ENCODE data around the gene MAB21L4.

Gene MAB21L4

GRCh38 chr2:240925191-240925567 lies 29.2 kb upstream of the MAB21L4 start:
- DNase-seq, result no peak

GRCh38 chr2:240922982-240923537 lies 27.1 kb upstream of the MAB21L4 start:
- peak; percentile 82 for DNase-seq

GRCh38 chr2:240922245-240922981 lies 26.5 kb upstream of the MAB21L4 start:
- peak; percentile 77 for DNase-seq

GRCh38 chr2:240921995-240922244 lies 26.0 kb upstream of the MAB21L4 start:
- DNase-seq, result no peak

- DNase-seq, result no peak
These were observed 25.5 kb upstream of the MAB21L4 start for GRCh38 chr2:240921311-240921994.

GRCh38 chr2:240920783-240921231 lies 24.9 kb upstream of the MAB21L4 start:
- no peak for DNase-seq

- DNase-seq, result no peak
These were observed 24.1 kb upstream of the MAB21L4 start for GRCh38 chr2:240919786-240920782.

GRCh38 chr2:240919161-240919781 lies 23.3 kb upstream of the MAB21L4 start:
- DNase-seq, result peak; percentile 49

GRCh38 chr2:240918258-240919091 lies 22.5 kb upstream of the MAB21L4 start:
- peak; percentile 47 for DNase-seq

GRCh38 chr2:240917684-240918257 lies 21.8 kb upstream of the MAB21L4 start:
- peak; percentile 41 for DNase-seq

GRCh38 chr2:240917009-240917683 lies 21.2 kb upstream of the MAB21L4 start:
- no peak for DNase-seq

GRCh38 chr2:240916571-240917008 lies 20.6 kb upstream of the MAB21L4 start:
- peak; percentile 83 for DNase-seq

- peak; percentile 15 for DNase-seq
These were observed 19.8 kb upstream of the MAB21L4 start for GRCh38 chr2:240915526-240916341.

GRCh38 chr2:240914645-240915525 lies 18.9 kb upstream of the MAB21L4 start:
- DNase-seq, result no peak

- DNase-seq, result peak; percentile 56
These were observed 18.1 kb upstream of the MAB21L4 start for GRCh38 chr2:240913810-240914644.

GRCh38 chr2:240912878-240913809 lies 17.2 kb upstream of the MAB21L4 start:
- no peak for DNase-seq
